Caco-2 (cell line): Measurements from ENCODE around the gene SCML1. TPM values are rescaled to one million over a fixed set of nuclear protein-coding genes. Genes with fewer than 3 reads are reported as not detected.

ENCODE experiments used
- BruUV-seq: library from RNA; stranded (reverse); fragments of 400-500 nt; replicated peaks from 2 replicates; lab custom pipeline; 2021; lab: Mats Ljungman, UMichigan
- CTCF ChIA-PET: fragments of 300-600 bp; sonication (Branson Sonifier 250); formaldehyde crosslinking; loops from one replicate; lab custom pipeline; 2022; ENCODE audit warnings: antibody characterized with exemption; lab: Charles Lee
- POLR2A ChIA-PET: fragments of 300-600 bp; sonication (Branson Sonifier 250); formaldehyde crosslinking; loops from one replicate; lab custom pipeline; 2022; ENCODE audit warnings: antibody characterized with exemption; lab: Charles Lee
- DNase-seq, 2 experiments: peaks; one replicate each; pipeline versions ENCODE4 v3.0.0 to v3.0.0-alpha.2; 2020 to 2022
- H3K27me3 ChIP-seq: replicated peaks from 2 replicates; pipeline ENCODE4 v1.6.0; 2011; ENCODE audit warnings: low read length; ENCODE audit not compliant: control insufficient read depth, insufficient read depth
- H3K36me3 ChIP-seq: 2 replicates; pipeline ENCODE4 v1.5.1; 2011; ENCODE audit warnings: low read length; ENCODE audit not compliant: control insufficient read depth, insufficient read depth
- H3K4me1 ChIP-seq: fragments of 250-450 bp; sonication (Bioruptor Pico); 2 replicates; pipeline ENCODE4 v1.5.1; 2020; ENCODE audit warnings: mild to moderate bottlenecking
- H3K4me3 ChIP-seq: 2 replicates; pipeline ENCODE4 v1.5.1; 2011; ENCODE audit warnings: low read depth, mild to moderate bottlenecking, control low read depth, low read length
- H3K9me3 ChIP-seq: fragments of 250-450 bp; sonication (Bioruptor Pico); 2 replicates; pipeline ENCODE4 v1.5.1; 2020; ENCODE audit warnings: mild to moderate bottlenecking, moderate library complexity
- H3K27ac Mint-ChIP-seq: one replicate; pipeline ENCODE4 v1.8.0; 2022; ENCODE audit warnings: mixed read lengths; ENCODE audit not compliant: unreplicated experiment
- H3K27me3 Mint-ChIP-seq: one replicate; pipeline ENCODE4 v1.8.0; 2022; ENCODE audit warnings: mixed read lengths; ENCODE audit not compliant: insufficient read depth, unreplicated experiment
- H3K36me3 Mint-ChIP-seq: one replicate; pipeline ENCODE4 v1.8.0; 2022; ENCODE audit warnings: mild to moderate bottlenecking, mixed read lengths; ENCODE audit not compliant: insufficient read depth, unreplicated experiment
- H3K4me1 Mint-ChIP-seq: one replicate; pipeline ENCODE4 v1.8.0; 2022; ENCODE audit warnings: low read depth, mixed read lengths; ENCODE audit not compliant: unreplicated experiment
- H3K4me3 Mint-ChIP-seq: one replicate; pipeline ENCODE4 v1.8.0; 2022; ENCODE audit warnings: mild to moderate bottlenecking, moderate library complexity, mixed read lengths; ENCODE audit not compliant: unreplicated experiment
- H3K9me3 Mint-ChIP-seq: one replicate; pipeline ENCODE4 v1.8.0; 2022; ENCODE audit warnings: mixed read lengths; ENCODE audit not compliant: unreplicated experiment
- intact Hi-C: fragments of 100-400 bp; cut with micrococcal nuclease; formaldehyde crosslinking; loops from one replicate; pipeline ENCODE4 v1.10.0; 2022; ENCODE audit not compliant: unreplicated experiment
- total RNA-seq: library from RNA; stranded (reverse); gene quantifications from 2 replicates; pipeline ENCODE4 v1.2.3, GENCODE V29; 2022
- TF ChIP-seq, protein P1 (sequence below), 2 experiments: fragments of 200-600 bp in 1 of 2; IDR thresholded peaks; 1 replicate in 1 of 2; 2 replicates in 1 of 2; pipeline versions ENCODE4 v1.5.1 to v1.8.0; 2011 to 2022; ENCODE audit warnings: antibody characterized with exemption in 1 of 2, control low read depth in 1 of 2, inconsistent platforms in 1 of 2, low read depth in 1 of 2, low read length in 1 of 2, mild to moderate bottlenecking in 1 of 2, moderate library complexity in 1 of 2; ENCODE audit not compliant: insufficient read depth in 1 of 2, severe bottlenecking in 1 of 2, unreplicated experiment in 1 of 2

SCML1 gene
- total RNA-seq, 1 experiment from 2014 or later, result 16.4 TPM

DNA sequence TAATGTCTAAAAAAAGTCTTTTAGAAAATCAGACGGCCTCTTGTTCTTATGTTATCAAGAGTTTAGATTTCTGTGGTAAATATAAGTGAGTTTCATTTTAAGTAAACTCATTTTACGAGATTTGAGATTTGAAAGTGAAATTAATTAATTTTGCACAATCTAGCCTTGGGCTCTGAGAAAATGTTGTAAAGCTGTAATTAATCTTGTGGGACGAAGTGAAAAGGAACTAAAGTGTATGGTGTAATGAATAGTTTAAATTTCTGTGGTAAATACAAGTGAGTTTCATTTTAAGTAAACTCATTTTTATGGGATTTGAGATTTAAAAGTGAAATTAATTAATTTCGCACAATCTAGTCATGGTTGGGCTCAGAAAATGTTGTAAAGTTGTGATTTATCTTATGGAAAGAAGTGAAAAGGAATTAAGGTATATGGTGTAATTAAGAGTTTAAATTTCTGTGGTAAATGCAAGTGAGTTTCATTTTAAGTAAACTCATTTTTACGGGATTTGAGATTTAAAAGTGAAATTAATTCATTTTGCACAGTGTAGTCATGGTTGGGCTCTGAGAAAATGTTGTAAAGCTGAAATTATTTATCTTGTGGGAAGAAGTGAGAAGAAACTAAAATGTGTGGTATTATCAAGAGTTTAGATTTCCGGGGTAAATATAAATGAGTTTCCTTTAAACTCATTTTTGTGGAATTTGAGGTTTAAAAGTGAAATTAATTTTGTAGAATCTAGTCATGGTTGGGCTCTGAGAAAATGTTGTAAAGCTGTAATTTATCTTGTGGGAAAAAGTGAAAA, 1.6 kb downstream of the SCML1 start:
- H3K9me3 Mint-ChIP-seq, result no peaks in the 10 kb centered on the region
- TF ChIP-seq, protein P1, sequence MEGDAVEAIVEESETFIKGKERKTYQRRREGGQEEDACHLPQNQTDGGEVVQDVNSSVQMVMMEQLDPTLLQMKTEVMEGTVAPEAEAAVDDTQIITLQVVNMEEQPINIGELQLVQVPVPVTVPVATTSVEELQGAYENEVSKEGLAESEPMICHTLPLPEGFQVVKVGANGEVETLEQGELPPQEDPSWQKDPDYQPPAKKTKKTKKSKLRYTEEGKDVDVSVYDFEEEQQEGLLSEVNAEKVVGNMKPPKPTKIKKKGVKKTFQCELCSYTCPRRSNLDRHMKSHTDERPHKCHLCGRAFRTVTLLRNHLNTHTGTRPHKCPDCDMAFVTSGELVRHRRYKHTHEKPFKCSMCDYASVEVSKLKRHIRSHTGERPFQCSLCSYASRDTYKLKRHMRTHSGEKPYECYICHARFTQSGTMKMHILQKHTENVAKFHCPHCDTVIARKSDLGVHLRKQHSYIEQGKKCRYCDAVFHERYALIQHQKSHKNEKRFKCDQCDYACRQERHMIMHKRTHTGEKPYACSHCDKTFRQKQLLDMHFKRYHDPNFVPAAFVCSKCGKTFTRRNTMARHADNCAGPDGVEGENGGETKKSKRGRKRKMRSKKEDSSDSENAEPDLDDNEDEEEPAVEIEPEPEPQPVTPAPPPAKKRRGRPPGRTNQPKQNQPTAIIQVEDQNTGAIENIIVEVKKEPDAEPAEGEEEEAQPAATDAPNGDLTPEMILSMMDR (IDR thresholded peaks at IDR 0.05; ENCODE audit: insufficient read depth in 1 of 2, low read depth in 1 of 2, low read length in 1 of 2, severe bottlenecking in 1 of 2, unreplicated experiment in 1 of 2), result no peak
- POLR2A ChIA-PET, result no interaction called here
- Histone ChIP-seq H3K36me3 (no peaks in the 10 kb centered on the region), H3K9me3 (no peaks in the 10 kb centered on the region), H3K4me1 (no peaks in the 10 kb centered on the region), H3K4me3 (peak overlapping the region; percentile 78), H3K27me3 (no peaks in the 10 kb centered on the region)
- no peaks in the 10 kb centered on the region for H3K27me3 Mint-ChIP-seq
- H3K4me1 Mint-ChIP-seq, result no peaks in the 10 kb centered on the region
- H3K36me3 Mint-ChIP-seq, result no peaks in the 10 kb centered on the region
- peak overlapping the region; percentile 89 for H3K27ac Mint-ChIP-seq
- no peak for DNase-seq
- CTCF ChIA-PET, result no interaction called here
- H3K4me3 Mint-ChIP-seq, result peak overlapping the region; percentile 89
- no TSS peak for BruUV-seq
- intact Hi-C loops, result loop anchor here (5.0 kb wide), 1 partner anchor 37 kb away; no protein-coding TSS in a partner anchor

DNA sequence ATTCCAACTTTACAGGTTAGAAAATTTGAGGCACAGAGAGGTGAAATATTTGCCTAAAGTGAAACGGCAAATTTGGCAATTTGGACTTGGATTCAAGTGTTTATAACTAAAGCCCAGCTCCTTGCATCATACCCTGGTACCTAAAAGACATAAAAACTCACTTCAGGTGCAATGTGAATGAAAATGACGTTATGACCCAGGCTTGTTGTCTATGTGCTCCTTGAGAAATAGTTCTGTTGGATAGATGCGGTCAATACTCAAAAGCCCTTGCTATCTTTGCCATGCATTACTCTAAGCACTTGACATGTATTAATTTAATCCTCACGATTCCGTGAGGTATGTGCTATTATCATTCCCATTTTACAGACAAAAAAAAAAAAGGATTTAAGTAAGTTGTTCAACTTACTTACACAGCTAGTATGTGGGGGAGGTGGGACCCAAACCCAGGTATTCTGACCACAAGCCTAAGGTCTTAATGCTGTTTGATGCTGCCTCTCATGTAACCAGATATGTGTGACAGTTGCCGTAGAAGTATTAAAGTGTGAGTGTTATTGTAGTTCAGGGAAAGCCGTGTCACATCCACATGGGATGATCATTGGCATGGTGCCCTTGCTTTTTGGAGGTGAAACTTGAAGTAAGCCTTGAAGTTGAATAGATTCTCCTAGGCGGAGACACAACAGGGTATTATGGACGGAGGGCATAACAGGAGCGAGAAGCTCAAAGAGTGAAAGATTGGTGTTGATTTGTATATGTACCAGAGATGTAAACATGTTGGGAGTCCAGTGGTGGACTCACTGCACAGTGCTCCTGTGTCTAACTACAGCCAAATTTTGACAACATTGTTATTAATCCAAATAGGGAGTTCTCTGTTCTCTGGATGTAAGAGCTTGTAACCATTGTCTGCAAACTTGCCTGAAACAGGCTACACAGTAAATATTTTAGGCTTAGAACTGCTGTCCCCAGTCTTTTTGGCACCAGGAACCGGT, 3.1 kb downstream of the SCML1 start:
- no peak for DNase-seq
- CTCF ChIA-PET, result no interaction called here
- no peaks in the 10 kb centered on the region for H3K36me3 ChIP-seq
- Mint-ChIP-seq H3K27ac (no peak overlapping the region), H3K36me3 (no peaks in the 10 kb centered on the region), H3K4me3 (no peak overlapping the region), H3K4me1 (no peaks in the 10 kb centered on the region), H3K27me3 (no peaks in the 10 kb centered on the region), H3K9me3 (no peaks in the 10 kb centered on the region)
- POLR2A ChIA-PET, result no interaction called here
- intact Hi-C loops, result no loop called here
- TF ChIP-seq, protein P1 (IDR thresholded peaks at IDR 0.05; ENCODE audit: insufficient read depth in 1 of 2, low read depth in 1 of 2, low read length in 1 of 2, severe bottlenecking in 1 of 2, unreplicated experiment in 1 of 2), result no peak
- H3K4me3 ChIP-seq, result no peak overlapping the region
- BruUV-seq, result no TSS peak
- no peaks in the 10 kb centered on the region for H3K9me3 ChIP-seq
- H3K4me1 ChIP-seq, result peaks cover 7% of the 10 kb centered on the region; the same call in 1 of the 2 replicates
- no peaks in the 10 kb centered on the region for H3K27me3 ChIP-seq

DNA sequence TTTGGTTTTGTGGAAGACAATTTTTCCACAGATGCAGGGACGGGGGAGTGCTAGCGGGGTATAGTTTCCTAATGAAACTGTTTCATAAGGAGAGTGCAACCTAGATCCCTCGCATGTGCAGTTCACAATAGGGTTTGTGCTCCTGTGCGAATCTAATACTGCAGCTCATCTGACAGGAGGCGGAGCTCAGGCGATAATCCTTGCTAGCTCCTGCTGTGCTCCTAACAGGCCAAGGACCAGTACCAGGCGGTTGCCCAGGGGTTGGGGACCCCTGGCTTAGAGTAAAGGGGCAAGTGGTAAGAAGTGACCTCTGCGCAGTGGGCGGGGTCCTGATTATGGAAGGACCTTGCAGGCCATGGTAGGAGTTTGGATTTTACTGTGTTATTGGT, 3.8 kb downstream of the SCML1 start:
- Histone ChIP-seq H3K4me3 (no peak overlapping the region), H3K9me3 (no peaks in the 10 kb centered on the region), H3K4me1 (peaks cover 7% of the 10 kb centered on the region; the same call in 1 of the 2 replicates), H3K36me3 (no peaks in the 10 kb centered on the region), H3K27me3 (no peaks in the 10 kb centered on the region)
- no peak overlapping the region for H3K27ac Mint-ChIP-seq
- DNase-seq, result no peak
- intact Hi-C loops, result no loop called here
- no peaks in the 10 kb centered on the region for H3K36me3 Mint-ChIP-seq
- ChIA-PET CTCF (no interaction called here), POLR2A (no interaction called here)
- H3K4me1 Mint-ChIP-seq, result no peaks in the 10 kb centered on the region
- BruUV-seq, result no TSS peak
- no peak overlapping the region for H3K4me3 Mint-ChIP-seq
- no peaks in the 10 kb centered on the region for H3K9me3 Mint-ChIP-seq
- no peaks in the 10 kb centered on the region for H3K27me3 Mint-ChIP-seq
- TF ChIP-seq, protein P1 (IDR thresholded peaks at IDR 0.05; ENCODE audit: insufficient read depth in 1 of 2, low read depth in 1 of 2, low read length in 1 of 2, severe bottlenecking in 1 of 2, unreplicated experiment in 1 of 2), result no peak
